Epithelial cell of proximal tubule (primary cell): ENCODE measurements around the gene FOXC1. TPM values are rescaled to one million over a fixed set of nuclear protein-coding genes. Genes with fewer than 3 reads are reported as not detected.

Experiments
- DNase-seq: peaks from one replicate; pipeline ENCODE4 v3.0.0-alpha.2; 2011; ENCODE audit warnings: low read depth
- H3K4me3 ChIP-seq: 2 replicates; pipeline ENCODE4 v1.5.1; 2011; ENCODE audit warnings: low read depth, mild to moderate bottlenecking, low read length
- total RNA-seq: library from RNA; depleted of rRNA; stranded (reverse); fragments of >200 nt; gene quantifications from 2 replicates; pipeline ENCODE4 v1.2.3, GENCODE V29; 2015
- TF ChIP-seq, protein P1 (sequence below): conservative IDR thresholded peaks from 2 replicates; pipeline ENCODE4 v1.5.1; 2012; ENCODE audit warnings: low read depth, mild to moderate bottlenecking, low read length

The FOXC1 gene
- total RNA-seq, 1 donor from 2014 or later: 27.7 TPM

DNA sequence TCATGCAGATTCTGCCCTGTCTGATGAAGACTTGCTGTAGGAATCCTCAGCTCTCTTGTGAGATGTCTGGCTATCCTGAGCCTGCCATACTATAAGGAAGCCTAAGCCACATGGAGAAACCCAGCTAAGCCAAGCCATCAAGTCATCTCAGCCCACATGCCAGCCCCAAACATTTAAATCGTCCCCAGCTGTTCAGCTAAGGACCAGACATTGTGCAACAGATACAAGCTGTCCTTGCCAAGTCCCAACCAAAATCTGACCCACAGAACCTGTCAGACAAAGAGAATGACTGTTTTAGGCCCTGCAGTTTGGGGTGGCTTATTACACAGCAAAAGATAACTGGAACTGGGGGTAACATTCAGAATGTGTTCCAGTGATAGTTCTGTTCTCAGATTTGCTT lies 36.8 kb upstream of the FOXC1 start:
- no peak for DNase-seq
- TF ChIP-seq, protein P1, sequence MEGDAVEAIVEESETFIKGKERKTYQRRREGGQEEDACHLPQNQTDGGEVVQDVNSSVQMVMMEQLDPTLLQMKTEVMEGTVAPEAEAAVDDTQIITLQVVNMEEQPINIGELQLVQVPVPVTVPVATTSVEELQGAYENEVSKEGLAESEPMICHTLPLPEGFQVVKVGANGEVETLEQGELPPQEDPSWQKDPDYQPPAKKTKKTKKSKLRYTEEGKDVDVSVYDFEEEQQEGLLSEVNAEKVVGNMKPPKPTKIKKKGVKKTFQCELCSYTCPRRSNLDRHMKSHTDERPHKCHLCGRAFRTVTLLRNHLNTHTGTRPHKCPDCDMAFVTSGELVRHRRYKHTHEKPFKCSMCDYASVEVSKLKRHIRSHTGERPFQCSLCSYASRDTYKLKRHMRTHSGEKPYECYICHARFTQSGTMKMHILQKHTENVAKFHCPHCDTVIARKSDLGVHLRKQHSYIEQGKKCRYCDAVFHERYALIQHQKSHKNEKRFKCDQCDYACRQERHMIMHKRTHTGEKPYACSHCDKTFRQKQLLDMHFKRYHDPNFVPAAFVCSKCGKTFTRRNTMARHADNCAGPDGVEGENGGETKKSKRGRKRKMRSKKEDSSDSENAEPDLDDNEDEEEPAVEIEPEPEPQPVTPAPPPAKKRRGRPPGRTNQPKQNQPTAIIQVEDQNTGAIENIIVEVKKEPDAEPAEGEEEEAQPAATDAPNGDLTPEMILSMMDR: no peak
- no peak overlapping the region for H3K4me3 ChIP-seq

DNA sequence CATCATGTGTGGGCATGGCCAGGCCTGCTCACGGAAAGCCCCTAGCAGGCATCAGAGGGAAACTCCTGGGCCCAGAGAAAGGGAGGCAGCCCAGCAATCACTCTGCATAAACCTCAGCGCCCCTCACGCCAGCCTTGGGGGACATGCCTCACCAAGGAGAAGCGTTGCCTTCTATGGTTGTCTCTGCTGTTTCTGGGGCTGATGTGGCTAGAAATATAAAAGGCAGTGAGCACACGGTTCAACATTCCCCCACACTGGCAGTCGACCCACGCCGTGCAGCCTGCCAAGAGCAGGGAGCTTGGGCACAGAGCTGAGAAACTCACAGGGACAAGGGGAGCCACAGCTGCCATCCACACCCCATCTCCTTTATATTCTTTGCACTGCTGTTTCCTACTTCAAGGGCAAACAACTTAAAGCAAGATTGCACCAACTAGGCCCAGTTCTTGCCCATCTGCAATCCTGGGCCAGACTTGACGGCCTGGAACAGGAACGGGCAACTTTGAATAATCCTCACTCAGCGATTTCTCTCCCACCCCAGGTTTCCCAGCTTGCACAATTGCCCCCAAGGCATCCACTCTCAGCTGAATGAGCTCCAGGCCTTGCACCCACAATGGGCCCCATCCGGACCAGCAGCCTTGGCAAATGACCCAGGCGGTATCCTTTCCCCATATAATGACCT lies 35.5 kb upstream of the FOXC1 start:
- TF ChIP-seq, protein P1: no peak
- no peak overlapping the region for H3K4me3 ChIP-seq
- DNase-seq: no peak

DNA sequence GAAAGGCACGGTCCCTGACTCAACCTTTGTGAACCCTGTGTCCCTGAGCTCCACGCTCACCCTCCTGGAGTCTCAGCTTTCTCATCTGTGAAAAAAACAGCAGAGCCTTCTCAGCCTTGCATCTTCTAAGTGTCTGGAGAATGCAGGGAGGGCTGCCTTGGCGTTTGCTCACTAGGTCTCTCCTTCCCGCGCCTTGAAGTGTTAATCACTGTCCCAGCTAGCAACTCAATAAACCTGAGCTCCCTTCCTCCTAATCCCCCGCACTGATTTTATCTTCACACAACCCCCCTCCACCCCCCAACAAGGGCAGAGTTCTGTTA lies 34.9 kb upstream of the FOXC1 start:
- no peak overlapping the region for H3K4me3 ChIP-seq
- no peak for DNase-seq
- TF ChIP-seq, protein P1: no peak

DNA sequence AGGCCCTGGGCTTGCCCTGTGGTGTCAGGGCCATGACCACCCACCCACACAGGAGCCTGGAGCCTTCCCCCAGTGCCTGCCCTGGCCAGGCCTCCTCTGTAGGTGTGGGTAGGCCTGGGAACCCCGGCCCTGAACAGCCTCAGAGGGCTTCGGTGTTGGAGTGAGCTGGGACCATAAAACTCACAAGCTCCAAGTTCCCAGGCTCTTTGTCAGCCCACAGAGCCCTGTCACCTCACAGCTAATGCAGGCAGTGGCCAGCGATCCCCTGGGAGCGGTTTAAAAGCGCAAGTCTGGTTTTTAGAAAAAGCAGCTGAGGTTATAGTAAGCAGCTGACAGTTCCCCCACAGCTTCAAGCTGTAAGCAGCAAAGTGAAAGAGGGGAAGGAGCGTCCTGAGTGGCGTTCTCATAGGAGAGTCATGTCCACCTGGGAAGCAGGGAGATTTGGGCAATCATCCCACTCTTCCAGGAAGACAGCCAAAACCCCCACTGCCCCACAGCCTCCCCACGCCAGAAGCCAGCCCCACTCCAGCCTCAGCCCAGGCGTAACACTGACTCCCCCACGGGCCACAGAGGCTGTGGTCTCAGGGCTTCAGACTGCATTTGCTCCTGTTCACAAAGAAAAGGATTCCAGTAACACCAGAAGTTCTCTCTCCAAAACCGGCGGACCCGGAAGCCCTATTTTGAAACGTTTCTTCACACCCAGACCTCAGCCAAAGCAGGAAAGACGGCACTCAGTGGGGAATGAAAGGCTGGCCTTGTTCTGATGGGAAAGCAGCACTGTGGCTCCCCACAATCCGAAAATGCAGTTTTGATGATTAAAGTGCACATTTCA lies 34.3 kb upstream of the FOXC1 start:
- no peak for DNase-seq
- H3K4me3 ChIP-seq: no peak overlapping the region
- TF ChIP-seq, protein P1: no peak

DNA sequence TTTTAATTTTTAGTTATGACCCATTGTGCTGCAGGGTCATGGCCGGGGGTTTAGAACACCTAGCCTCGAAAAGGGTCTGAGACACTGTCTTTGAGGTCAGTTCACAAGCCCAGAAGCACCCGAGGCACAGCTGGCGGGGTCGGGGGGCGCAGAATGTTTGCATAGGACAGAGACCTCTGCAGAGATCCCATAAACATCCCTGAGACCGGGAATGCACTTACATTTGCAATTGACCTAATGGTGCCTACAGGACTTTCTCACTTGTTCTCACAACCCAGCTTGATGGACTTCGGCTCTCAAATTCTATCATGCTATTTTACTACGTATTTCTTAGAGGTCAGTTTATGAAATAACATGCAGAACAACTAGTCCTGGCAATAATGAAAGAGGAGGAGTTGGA lies 33.5 kb upstream of the FOXC1 start:
- no peak for DNase-seq
- TF ChIP-seq, protein P1: no peak
- H3K4me3 ChIP-seq: no peak overlapping the region

DNA sequence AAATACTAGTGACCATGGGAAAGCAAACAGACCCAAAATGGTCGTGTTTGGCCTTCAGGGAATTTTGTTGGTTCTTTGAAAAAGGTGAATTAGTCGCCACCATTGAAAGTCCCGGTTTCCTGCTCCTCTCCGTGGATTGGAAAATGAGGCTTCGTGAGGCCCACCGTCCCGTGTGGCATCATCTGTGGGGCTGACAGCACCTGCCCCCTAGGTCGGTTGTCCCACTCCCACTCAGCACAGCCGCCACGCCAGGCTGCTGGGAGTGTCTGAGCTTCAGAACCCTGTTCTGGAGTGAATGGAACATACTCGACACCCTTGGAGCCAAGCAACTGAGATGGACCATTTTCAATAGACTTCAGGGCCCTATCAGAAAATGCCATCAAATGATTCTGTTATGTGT lies 33.0 kb upstream of the FOXC1 start:
- DNase-seq: no peak
- no peak overlapping the region for H3K4me3 ChIP-seq
- TF ChIP-seq, protein P1: no peak
